OCI-LY7 (cell line): ENCODE data around the gene MFGE8. TPM values are rescaled to one million over a fixed set of nuclear protein-coding genes. Genes with fewer than 3 reads are reported as not detected.

Experiments
- BruUV-seq: library from RNA; stranded (reverse); fragments of 400-500 nt; replicated peaks from 2 replicates; lab custom pipeline; 2021; lab: Mats Ljungman, UMichigan
- CTCF ChIA-PET: fragments of 300-600 bp; sonication (Branson Sonifier 250); formaldehyde crosslinking; loops from one replicate; lab custom pipeline; 2022; ENCODE audit warnings: antibody characterized with exemption; ENCODE audit not compliant: unreplicated experiment; lab: Charles Lee
- POLR2A ChIA-PET: fragments of 300-600 bp; sonication (Branson Sonifier 250); formaldehyde crosslinking; loops from one replicate; lab custom pipeline; 2022; ENCODE audit warnings: antibody characterized with exemption; lab: Charles Lee
- DNase-seq: peaks from one replicate; pipeline ENCODE4 v3.0.0-alpha.2; 2015; ENCODE audit warnings: low spot score
- H2AFZ ChIP-seq: fragments of 200-600 bp; sonication (generic), shearing (Covaris generic); 2 replicates; pipeline ENCODE4 v1.6.1; 2014; ENCODE audit warnings: mild to moderate bottlenecking, antibody characterized with exemption, low read length, moderate library complexity
- H3K27ac ChIP-seq: fragments of 200-600 bp; sonication (generic); 2 replicates; pipeline ENCODE4 v1.5.1; 2014; ENCODE audit warnings: mixed run types, low read depth, mild to moderate bottlenecking, moderate library complexity, low read length, inconsistent platforms; ENCODE audit not compliant: poor library complexity, severe bottlenecking
- H3K36me3 ChIP-seq: fragments of 200-600 bp; sonication (generic); 2 replicates; pipeline ENCODE4 v1.6.1; 2014; ENCODE audit warnings: mild to moderate bottlenecking, antibody characterized with exemption, low read length, moderate library complexity, mixed read lengths; ENCODE audit not compliant: insufficient read depth
- H3K4me1 ChIP-seq: fragments of 200-600 bp; sonication (generic); 2 replicates; pipeline ENCODE4 v1.5.1; 2014; ENCODE audit warnings: mild to moderate bottlenecking, low read length; ENCODE audit not compliant: insufficient read depth, poor library complexity, severe bottlenecking
- H3K4me2 ChIP-seq: fragments of 200-600 bp; sonication (generic); 2 replicates; pipeline ENCODE4 v1.6.1; 2014; ENCODE audit warnings: mild to moderate bottlenecking, low read length
- H3K4me3 ChIP-seq: fragments of 200-600 bp; sonication (generic); 2 replicates; pipeline ENCODE4 v1.5.1; 2014; ENCODE audit warnings: mild to moderate bottlenecking, low read depth, low read length; ENCODE audit not compliant: poor library complexity, severe bottlenecking
- H3K79me2 ChIP-seq: fragments of 200-600 bp; sonication (generic); 2 replicates; pipeline ENCODE4 v1.6.1; 2016; ENCODE audit warnings: low read depth, mild to moderate bottlenecking, low read length, moderate library complexity, mixed read lengths; ENCODE audit not compliant: insufficient read depth
- H3K9me2 ChIP-seq: fragments of 200-600 bp; sonication (generic); 2 replicates; pipeline ENCODE4 v1.6.1; 2016; ENCODE audit warnings: mild to moderate bottlenecking, low read length, mixed read lengths; ENCODE audit not compliant: insufficient read depth
- H3K9me3 ChIP-seq: fragments of 200-600 bp; sonication (generic); 2 replicates; pipeline ENCODE4 v1.6.1; 2014; ENCODE audit warnings: mild to moderate bottlenecking, mixed run types, low read length, mixed read lengths
- H4K20me1 ChIP-seq: fragments of 200-600 bp; sonication (generic); 2 replicates; pipeline ENCODE4 v1.6.1; 2014; ENCODE audit warnings: mild to moderate bottlenecking, antibody characterized with exemption, low read length, moderate library complexity, mixed read lengths; ENCODE audit not compliant: insufficient read depth
- CTCF ChIP-seq: fragments of 200-600 bp; sonication (generic); conservative IDR thresholded peaks from 2 replicates; pipeline ENCODE4 v1.5.1; 2014; ENCODE audit warnings: mild to moderate bottlenecking, antibody characterized with exemption, low read length, moderate library complexity, mixed read lengths
- EZH2phosphoT487 ChIP-seq: fragments of 200-600 bp; sonication (generic); IDR thresholded peaks from 2 replicates; pipeline ENCODE4 v1.6.1; 2018; ENCODE audit warnings: low read depth, borderline replicate concordance, mild to moderate bottlenecking, mixed run types, antibody characterized with exemption, low read length, moderate library complexity, mixed read lengths
- intact Hi-C: fragments of 100-400 bp; cut with micrococcal nuclease; formaldehyde crosslinking; loops from one replicate; pipeline ENCODE4 v1.10.0; 2022; ENCODE audit not compliant: unreplicated experiment
- total RNA-seq, 2 experiments: library from RNA; depleted of rRNA in 1 of 2; stranded (reverse); fragments of >200 nt in 1 of 2; shearing (Covaris generic) in 1 of 2; gene quantifications; 2 replicates each; pipeline ENCODE4 v1.2.3, GENCODE V29; 2014 to 2022

MFGE8 gene
- total RNA-seq, 2 experiments from 2014 or later = 11.8 to 70.4 TPM

DNA sequence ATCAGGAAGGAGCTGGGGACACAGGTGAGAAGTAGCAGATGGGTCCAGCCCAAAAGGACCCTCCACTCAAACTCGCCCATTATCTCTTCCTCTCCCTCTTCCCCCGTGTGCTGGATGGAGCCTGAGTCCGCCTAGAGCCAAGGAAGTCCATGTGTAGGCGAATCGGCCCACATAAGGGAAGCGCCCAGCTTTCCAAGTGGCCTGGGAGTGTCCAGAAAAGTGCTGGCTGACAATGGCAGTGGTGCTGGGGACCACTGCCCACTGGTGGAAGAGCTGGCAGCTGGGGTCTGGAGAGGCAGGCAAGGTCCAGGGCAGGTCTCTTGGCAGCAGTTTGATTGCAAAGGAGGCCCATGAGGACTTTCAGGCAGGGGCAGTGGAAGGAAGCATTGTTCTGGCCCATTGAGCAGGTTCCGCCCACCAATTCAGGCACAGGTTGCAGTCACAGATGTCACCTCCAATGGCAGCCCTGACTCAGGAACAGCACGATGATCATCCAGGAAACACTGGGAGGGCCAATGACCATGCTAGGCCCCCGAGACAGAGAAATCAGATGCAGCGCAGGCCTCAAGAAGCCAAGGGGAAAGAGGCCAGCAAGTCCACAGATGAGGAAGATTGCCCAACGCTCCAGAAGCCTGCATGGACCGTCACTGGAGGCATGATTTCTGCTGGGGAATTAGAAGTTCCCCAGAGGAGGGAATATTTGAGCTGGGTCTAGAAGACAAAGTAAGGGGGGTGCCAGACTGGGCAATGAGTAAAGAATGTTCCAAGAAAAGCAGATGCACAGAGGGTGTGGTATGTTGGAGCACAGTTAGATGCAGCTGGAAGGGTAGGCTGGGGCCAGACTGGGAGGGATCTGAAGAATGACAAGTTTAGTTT lies 3.0 kb downstream of the MFGE8 start:
- TF ChIP-seq EZH2phosphoT487 (no peak), CTCF (no peak)
- POLR2A ChIA-PET = interaction anchor here (0.7 kb wide), 1 partner anchor 13 kb away, joined by 5 read pairs; no protein-coding TSS in a partner anchor
- Histone ChIP-seq H3K9me2 (no peaks in the 10 kb centered on the region), H2AFZ (no peak overlapping the region), H3K4me1 (peaks cover 8% of the 10 kb centered on the region), H3K36me3 (no peaks in the 10 kb centered on the region), H4K20me1 (no peaks in the 10 kb centered on the region), H3K4me3 (no peak overlapping the region), H3K9me3 (no peaks in the 10 kb centered on the region), H3K79me2 (no peaks in the 10 kb centered on the region), H3K27ac (no peak overlapping the region), H3K4me2 (no peak overlapping the region)
- no peak for DNase-seq
- intact Hi-C loops = loop anchor here (5.0 to 10.0 kb wide), 2 partner anchors 177 to 285 kb away; partner anchors contain the start of genes ABHD2 and AEN
- BruUV-seq = no TSS peak
- CTCF ChIA-PET = no interaction called here

DNA sequence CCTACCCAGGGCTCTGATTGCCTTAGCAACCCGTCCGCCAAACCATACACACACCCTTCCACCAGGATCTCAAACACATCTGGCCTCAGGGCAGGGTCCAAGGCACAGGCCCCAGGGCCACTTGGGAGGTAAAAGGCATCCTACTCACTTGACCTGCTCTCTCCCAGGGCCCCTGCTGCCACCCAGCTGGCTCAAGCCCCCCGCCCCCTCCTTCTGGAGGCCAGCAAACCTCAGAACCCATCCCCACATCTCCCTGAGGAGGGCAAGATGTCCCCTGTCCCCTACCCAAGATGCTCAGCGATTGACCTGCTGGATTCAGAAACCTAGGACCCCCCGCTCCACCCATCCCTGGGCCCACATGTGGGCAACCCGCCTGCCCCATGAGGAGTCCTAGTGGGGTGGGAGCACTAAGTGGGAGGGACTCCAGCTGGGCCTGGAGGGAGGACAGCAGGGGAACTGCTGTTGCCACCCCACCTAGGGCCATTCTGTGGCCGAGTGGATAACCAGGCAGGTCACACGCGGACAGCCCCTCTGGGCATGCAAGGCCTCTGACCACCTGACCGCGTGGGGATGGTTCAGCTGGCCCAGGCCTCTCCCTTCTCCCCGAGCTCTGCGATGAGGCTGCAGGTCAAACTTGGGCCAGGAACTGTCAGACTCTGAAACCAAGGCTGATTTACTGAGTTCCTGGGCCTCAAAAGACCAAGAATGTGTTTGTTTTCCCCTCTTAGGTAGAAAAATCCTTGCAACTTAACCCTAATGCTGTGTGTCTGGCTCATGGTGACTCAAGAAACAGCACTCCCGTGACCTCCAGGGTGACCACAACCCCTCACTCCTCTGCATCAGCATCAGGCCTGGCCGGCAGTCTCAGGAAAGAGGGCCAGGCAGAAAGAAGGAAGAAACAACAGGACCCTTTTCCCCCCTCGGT lies 4.2 kb downstream of the MFGE8 start:
- Histone ChIP-seq H3K79me2 (no peaks in the 10 kb centered on the region), H3K36me3 (no peaks in the 10 kb centered on the region), H3K4me2 (no peak overlapping the region), H3K4me1 (peaks cover 13% of the 10 kb centered on the region), H2AFZ (no peak overlapping the region), H4K20me1 (no peaks in the 10 kb centered on the region), H3K4me3 (no peak overlapping the region), H3K9me2 (no peaks in the 10 kb centered on the region), H3K27ac (no peak overlapping the region), H3K9me3 (no peaks in the 10 kb centered on the region)
- ChIA-PET CTCF (no interaction called here), POLR2A (interaction anchor here (0.6 to 0.8 kb wide), 2 partner anchors 92 to 128 kb away, joined by 3 read pairs; no protein-coding TSS in a partner anchor)
- no peak for TF ChIP-seq EZH2phosphoT487
- no peak for TF ChIP-seq CTCF
- intact Hi-C loops = loop anchor here (10.0 kb wide), 1 partner anchor 284 kb away; the partner anchor contains the start of gene AEN
- BruUV-seq = no TSS peak
- no peak for DNase-seq
